ENCODE results near the gene ICAM1.

Gene ICAM1

GRCh38 chr19:10317857-10318462, 47.0 kb downstream of the ICAM1 start:
- H3K4me1 ChIP-seq (ENCODE audit: control insufficient read depth, insufficient read depth, low read length, unreplicated experiment) = no peaks in the 10 kb centered on the region
- no peaks in the 10 kb centered on the region for H3K36me3 ChIP-seq (ENCODE audit: insufficient read depth, low read length)
- H3K27me3 ChIP-seq (ENCODE audit: insufficient read depth, low read length) = no peaks in the 10 kb centered on the region
- peaks cover 6% of the 10 kb centered on the region for H3K79me2 ChIP-seq (ENCODE audit: control insufficient read depth, insufficient read depth, low read length, unreplicated experiment)
- no peak overlapping the region for H2AFZ ChIP-seq (ENCODE audit: low read length, unreplicated experiment)
- H3K27ac ChIP-seq (ENCODE audit: low read depth, low read length) = no peak overlapping the region
- no peak overlapping the region for H3K4me3 ChIP-seq (ENCODE audit: low read depth, low read length)

GRCh38 chr19:10318807-10319682, 48.1 kb downstream of the ICAM1 start:
- Histone ChIP-seq H3K27me3 (ENCODE audit: insufficient read depth, low read length) (no peaks in the 10 kb centered on the region), H3K4me1 (ENCODE audit: control insufficient read depth, insufficient read depth, low read length, unreplicated experiment) (no peaks in the 10 kb centered on the region), H3K4me3 (ENCODE audit: low read depth, low read length) (no peak overlapping the region), H2AFZ (ENCODE audit: low read length, unreplicated experiment) (no peak overlapping the region), H3K36me3 (ENCODE audit: insufficient read depth, low read length) (no peaks in the 10 kb centered on the region), H3K79me2 (ENCODE audit: control insufficient read depth, insufficient read depth, low read length, unreplicated experiment) (peaks cover 6% of the 10 kb centered on the region), H3K27ac (ENCODE audit: low read depth, low read length) (no peak overlapping the region)

GRCh38 chr19:10320602-10321416, 49.9 kb downstream of the ICAM1 start:
- Histone ChIP-seq H3K4me1 (ENCODE audit: control insufficient read depth, insufficient read depth, low read length, unreplicated experiment) (no peaks in the 10 kb centered on the region), H3K79me2 (ENCODE audit: control insufficient read depth, insufficient read depth, low read length, unreplicated experiment) (no peaks in the 10 kb centered on the region), H3K36me3 (ENCODE audit: insufficient read depth, low read length) (no peaks in the 10 kb centered on the region), H3K4me3 (ENCODE audit: low read depth, low read length) (no peak overlapping the region), H3K27ac (ENCODE audit: low read depth, low read length) (no peak overlapping the region), H3K27me3 (ENCODE audit: insufficient read depth, low read length) (no peaks in the 10 kb centered on the region), H2AFZ (ENCODE audit: low read length, unreplicated experiment) (no peak overlapping the region)

- Histone ChIP-seq H3K4me1 (ENCODE audit: control insufficient read depth, insufficient read depth, low read length, unreplicated experiment) (no peaks in the 10 kb centered on the region), H3K36me3 (ENCODE audit: insufficient read depth, low read length) (no peaks in the 10 kb centered on the region)
Observed at GRCh38 chr19:10321417-10321797, 50.5 kb downstream of the ICAM1 start.

GRCh38 chr19:10321874-10322835, 51.2 kb downstream of the ICAM1 start:
- no peak overlapping the region for H3K27ac ChIP-seq (ENCODE audit: low read depth, low read length)
- no peaks in the 10 kb centered on the region for H3K79me2 ChIP-seq (ENCODE audit: control insufficient read depth, insufficient read depth, low read length, unreplicated experiment)
- no peaks in the 10 kb centered on the region for H3K27me3 ChIP-seq (ENCODE audit: insufficient read depth, low read length)
- no peaks in the 10 kb centered on the region for H3K4me1 ChIP-seq (ENCODE audit: control insufficient read depth, insufficient read depth, low read length, unreplicated experiment)
- no peak overlapping the region for H2AFZ ChIP-seq (ENCODE audit: low read length, unreplicated experiment)
- H3K36me3 ChIP-seq (ENCODE audit: insufficient read depth, low read length) = no peaks in the 10 kb centered on the region
- H3K4me3 ChIP-seq (ENCODE audit: low read depth, low read length) = no peak overlapping the region

More at GRCh38 chr19:10321417-10321797, 50.5 kb downstream of the ICAM1 start:
- Histone ChIP-seq H3K27me3 (ENCODE audit: insufficient read depth, low read length) (no peaks in the 10 kb centered on the region), H2AFZ (ENCODE audit: low read length, unreplicated experiment) (no peak overlapping the region), H3K79me2 (ENCODE audit: control insufficient read depth, insufficient read depth, low read length, unreplicated experiment) (no peaks in the 10 kb centered on the region), H3K27ac (ENCODE audit: low read depth, low read length) (no peak overlapping the region), H3K4me3 (ENCODE audit: low read depth, low read length) (no peak overlapping the region)

GRCh38 chr19:10325732-10326131, 54.8 kb downstream of the ICAM1 start:
- H3K79me2 ChIP-seq (ENCODE audit: control insufficient read depth, insufficient read depth, low read length, unreplicated experiment) = peaks cover 10% of the 10 kb centered on the region
- H3K36me3 ChIP-seq (ENCODE audit: insufficient read depth, low read length) = no peaks in the 10 kb centered on the region
- no peak overlapping the region for H2AFZ ChIP-seq (ENCODE audit: low read length, unreplicated experiment)

DNA sequence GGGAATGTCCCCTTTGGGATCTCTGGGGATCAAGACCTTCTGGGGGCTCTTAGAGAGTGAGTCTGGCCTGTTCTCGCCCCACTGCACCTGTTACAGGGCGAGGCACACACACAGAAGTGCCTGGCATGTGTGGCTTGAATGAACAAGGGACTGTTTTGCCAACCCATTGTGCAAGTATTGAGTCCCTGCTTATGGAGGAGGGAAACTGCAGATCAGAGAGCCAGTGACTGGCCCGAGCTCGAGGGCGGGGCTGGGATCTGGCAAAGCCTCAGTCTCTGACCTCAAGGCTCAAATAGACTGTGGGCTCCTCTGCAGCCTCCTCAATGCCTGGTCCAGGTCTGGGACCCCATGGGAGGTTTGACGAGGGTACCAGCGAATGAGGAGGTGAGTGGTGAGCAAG, 56.9 kb downstream of the ICAM1 start:
- Histone ChIP-seq H3K27ac (ENCODE audit: low read depth, low read length) (no peak overlapping the region), H3K27me3 (ENCODE audit: insufficient read depth, low read length) (no peaks in the 10 kb centered on the region), H3K4me1 (ENCODE audit: control insufficient read depth, insufficient read depth, low read length, unreplicated experiment) (no peaks in the 10 kb centered on the region), H3K36me3 (ENCODE audit: insufficient read depth, low read length) (no peaks in the 10 kb centered on the region), H3K4me3 (ENCODE audit: low read depth, low read length) (no peak overlapping the region), H3K79me2 (ENCODE audit: control insufficient read depth, insufficient read depth, low read length, unreplicated experiment) (peaks cover 26% of the 10 kb centered on the region), H2AFZ (ENCODE audit: low read length, unreplicated experiment) (no peak overlapping the region)

More at GRCh38 chr19:10325732-10326131, 54.8 kb downstream of the ICAM1 start:
- Histone ChIP-seq H3K27ac (ENCODE audit: low read depth, low read length) (no peak overlapping the region), H3K4me1 (ENCODE audit: control insufficient read depth, insufficient read depth, low read length, unreplicated experiment) (no peaks in the 10 kb centered on the region), H3K4me3 (ENCODE audit: low read depth, low read length) (no peak overlapping the region), H3K27me3 (ENCODE audit: insufficient read depth, low read length) (no peaks in the 10 kb centered on the region)

GRCh38 chr19:10328558-10329429, 57.9 kb downstream of the ICAM1 start:
- H3K79me2 ChIP-seq (ENCODE audit: control insufficient read depth, insufficient read depth, low read length, unreplicated experiment) = peaks cover 26% of the 10 kb centered on the region
- H3K4me1 ChIP-seq (ENCODE audit: control insufficient read depth, insufficient read depth, low read length, unreplicated experiment) = no peaks in the 10 kb centered on the region
- H2AFZ ChIP-seq (ENCODE audit: low read length, unreplicated experiment) = no peak overlapping the region
- H3K27me3 ChIP-seq (ENCODE audit: insufficient read depth, low read length) = no peaks in the 10 kb centered on the region
- no peaks in the 10 kb centered on the region for H3K36me3 ChIP-seq (ENCODE audit: insufficient read depth, low read length)
- H3K27ac ChIP-seq (ENCODE audit: low read depth, low read length) = no peak overlapping the region
- H3K4me3 ChIP-seq (ENCODE audit: low read depth, low read length) = no peak overlapping the region

DNA sequence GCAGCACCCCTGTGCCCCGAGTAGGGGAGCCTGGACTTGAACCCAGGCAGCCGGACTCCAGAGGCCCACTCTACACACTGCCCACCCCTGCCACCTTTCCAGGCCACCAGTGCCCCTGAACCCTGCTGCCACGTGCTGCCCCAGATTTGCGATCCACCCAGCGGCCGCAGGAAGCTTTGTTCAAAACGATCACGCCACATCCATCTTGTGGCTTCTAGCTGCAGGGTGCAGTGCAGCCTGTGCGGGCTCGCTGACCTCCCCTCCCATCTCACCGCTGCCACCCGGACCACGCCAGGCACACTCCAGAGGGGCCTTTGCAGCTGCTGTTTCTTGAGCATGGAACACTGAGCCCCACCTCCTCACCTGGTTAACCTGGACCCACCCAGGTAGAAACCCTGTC, 58.6 kb downstream of the ICAM1 start:
- Histone ChIP-seq H3K36me3 (ENCODE audit: insufficient read depth, low read length) (no peaks in the 10 kb centered on the region), H3K79me2 (ENCODE audit: control insufficient read depth, insufficient read depth, low read length, unreplicated experiment) (peaks cover 26% of the 10 kb centered on the region), H3K27ac (ENCODE audit: low read depth, low read length) (no peak overlapping the region), H2AFZ (ENCODE audit: low read length, unreplicated experiment) (no peak overlapping the region), H3K4me1 (ENCODE audit: control insufficient read depth, insufficient read depth, low read length, unreplicated experiment) (no peaks in the 10 kb centered on the region), H3K27me3 (ENCODE audit: insufficient read depth, low read length) (no peaks in the 10 kb centered on the region), H3K4me3 (ENCODE audit: low read depth, low read length) (no peak overlapping the region)
